PFSK-1 (cell line): ENCODE results near the gene METTL16.

Experiments used
- POLR2AphosphoS5 ChIP-seq: IDR thresholded peaks from 2 replicates; pipeline ENCODE4 v1.6.1; 2012; ENCODE audit warnings: low read depth, mild to moderate bottlenecking, control low read depth, low read length, moderate library complexity
- SIN3A ChIP-seq: IDR thresholded peaks from 2 replicates; pipeline ENCODE4 v1.6.1; 2012; ENCODE audit warnings: mild to moderate bottlenecking, low read length, moderate library complexity, borderline replicate concordance; ENCODE audit not compliant: insufficient read depth
- TAF1 ChIP-seq: IDR thresholded peaks from 2 replicates; pipeline ENCODE4 v1.6.1; 2012; ENCODE audit warnings: low read length, control low read depth, borderline replicate concordance; ENCODE audit not compliant: insufficient read depth
- TF ChIP-seq, protein P1 (sequence below), 2 experiments: IDR thresholded peaks; 2 replicates each; pipeline versions ENCODE4 v1.6.1 to v1.8.0; 2011 to 2012; ENCODE audit warnings: low read depth in 2 of 2, low read length in 2 of 2, control low read depth in 1 of 2, inconsistent platforms in 1 of 2, mild to moderate bottlenecking in 1 of 2, moderate library complexity in 1 of 2; ENCODE audit not compliant: insufficient read depth in 1 of 2

GRCh38 chr17:2415081-2415480 is 96.6 kb downstream of the METTL16 start:
- TF ChIP-seq, protein P1, sequence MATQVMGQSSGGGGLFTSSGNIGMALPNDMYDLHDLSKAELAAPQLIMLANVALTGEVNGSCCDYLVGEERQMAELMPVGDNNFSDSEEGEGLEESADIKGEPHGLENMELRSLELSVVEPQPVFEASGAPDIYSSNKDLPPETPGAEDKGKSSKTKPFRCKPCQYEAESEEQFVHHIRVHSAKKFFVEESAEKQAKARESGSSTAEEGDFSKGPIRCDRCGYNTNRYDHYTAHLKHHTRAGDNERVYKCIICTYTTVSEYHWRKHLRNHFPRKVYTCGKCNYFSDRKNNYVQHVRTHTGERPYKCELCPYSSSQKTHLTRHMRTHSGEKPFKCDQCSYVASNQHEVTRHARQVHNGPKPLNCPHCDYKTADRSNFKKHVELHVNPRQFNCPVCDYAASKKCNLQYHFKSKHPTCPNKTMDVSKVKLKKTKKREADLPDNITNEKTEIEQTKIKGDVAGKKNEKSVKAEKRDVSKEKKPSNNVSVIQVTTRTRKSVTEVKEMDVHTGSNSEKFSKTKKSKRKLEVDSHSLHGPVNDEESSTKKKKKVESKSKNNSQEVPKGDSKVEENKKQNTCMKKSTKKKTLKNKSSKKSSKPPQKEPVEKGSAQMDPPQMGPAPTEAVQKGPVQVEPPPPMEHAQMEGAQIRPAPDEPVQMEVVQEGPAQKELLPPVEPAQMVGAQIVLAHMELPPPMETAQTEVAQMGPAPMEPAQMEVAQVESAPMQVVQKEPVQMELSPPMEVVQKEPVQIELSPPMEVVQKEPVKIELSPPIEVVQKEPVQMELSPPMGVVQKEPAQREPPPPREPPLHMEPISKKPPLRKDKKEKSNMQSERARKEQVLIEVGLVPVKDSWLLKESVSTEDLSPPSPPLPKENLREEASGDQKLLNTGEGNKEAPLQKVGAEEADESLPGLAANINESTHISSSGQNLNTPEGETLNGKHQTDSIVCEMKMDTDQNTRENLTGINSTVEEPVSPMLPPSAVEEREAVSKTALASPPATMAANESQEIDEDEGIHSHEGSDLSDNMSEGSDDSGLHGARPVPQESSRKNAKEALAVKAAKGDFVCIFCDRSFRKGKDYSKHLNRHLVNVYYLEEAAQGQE (IDR thresholded peaks at IDR 0.05; ENCODE audit: insufficient read depth in 1 of 2, low read depth in 2 of 2, low read length in 2 of 2): no peak
- no peak for TF ChIP-seq POLR2AphosphoS5
- TF ChIP-seq TAF1: no peak
- TF ChIP-seq SIN3A: no peak
